H1 (cell line): ENCODE results near the gene ATP11C. TPM values are rescaled to one million over a fixed set of nuclear protein-coding genes. Genes with fewer than 3 reads are reported as not detected.

Experiments
- CTCF ChIA-PET: fragments of 300-600 bp; sonication (Branson Sonifier 250); formaldehyde crosslinking; loops from one replicate; lab custom pipeline; 2021; ENCODE audit not compliant: partially characterized antibody; lab: Charles Lee
- POLR2A ChIA-PET: fragments of 300-600 bp; sonication (Branson Sonifier 250); formaldehyde crosslinking; loops from one replicate; lab custom pipeline; 2021; ENCODE audit warnings: inconsistent platforms; ENCODE audit not compliant: partially characterized antibody; lab: Charles Lee
- DNase-seq, 2 experiments: peaks; one replicate each; pipeline versions ENCODE4 v3.0.0 to v3.0.0-alpha.2; 2010 to 2022; ENCODE audit warnings: low spot score in 2 of 2, low read depth in 1 of 2, mixed read lengths in 1 of 2
- FAIRE-seq: peaks from 2 replicates; lab custom pipeline; 2011; peaks lifted over from hg19 to GRCh38; lab: Jason Lieb, UNC
- H2AFZ ChIP-seq: 2 replicates; pipeline ENCODE4 v1.8.1; 2012; ENCODE audit warnings: low read length, inconsistent platforms
- H2AK5ac ChIP-seq: 2 replicates; pipeline ENCODE4 v1.6.1; 2013; ENCODE audit warnings: low read depth, low read length
- H2BK120ac ChIP-seq: replicated peaks from 2 replicates; pipeline ENCODE3; 2013; ENCODE audit warnings: low read depth, low read length, inconsistent platforms
- H2BK12ac ChIP-seq: 2 replicates; pipeline ENCODE4 v1.6.1; 2013; ENCODE audit warnings: low read depth, low read length
- H2BK15ac ChIP-seq: 2 replicates; pipeline ENCODE4 v1.6.1; 2013; ENCODE audit warnings: low read length
- H2BK20ac ChIP-seq: 2 replicates; pipeline ENCODE4 v1.6.1; 2013; ENCODE audit warnings: low read length
- H2BK5ac ChIP-seq: 2 replicates; pipeline ENCODE4 v1.6.1; 2013; ENCODE audit warnings: low read depth, low read length
- H3K14ac ChIP-seq: 2 replicates; pipeline ENCODE4 v1.6.1; 2013; ENCODE audit warnings: inconsistent platforms; ENCODE audit not compliant: insufficient read length
- H3K18ac ChIP-seq: 2 replicates; pipeline ENCODE4 v1.6.1; 2013; ENCODE audit warnings: low read length; ENCODE audit errors: extremely low read depth
- H3K23ac ChIP-seq: 2 replicates; pipeline ENCODE4 v1.6.1; 2013; ENCODE audit warnings: inconsistent platforms; ENCODE audit not compliant: insufficient read length
- H3K23me2 ChIP-seq: 2 replicates; pipeline ENCODE4 v1.6.1; 2013; ENCODE audit warnings: low read depth, low read length
- H3K27ac ChIP-seq: 2 replicates; pipeline ENCODE4 v1.6.1; 2011; ENCODE audit warnings: low read depth, low read length, inconsistent platforms
- H3K27me3 ChIP-seq, 4 experiments: replicated peaks in 1 of 4; 1 replicate in 1 of 4; 2 replicates in 3 of 4; pipeline versions ENCODE4 v1.6.1 to v1.8.1; 2011 to 2013; ENCODE audit warnings: low read length in 3 of 4, mild to moderate bottlenecking in 3 of 4, inconsistent platforms in 2 of 4, mixed read lengths in 2 of 4, moderate library complexity in 1 of 4; ENCODE audit not compliant: control insufficient read depth in 3 of 4, insufficient read depth in 3 of 4; ENCODE audit errors: extremely low read depth in 1 of 4
- H3K36me3 ChIP-seq, 4 experiments: 2 replicates each; pipeline versions ENCODE4 v1.6.1 to v1.8.1; 2011 to 2013; ENCODE audit warnings: mild to moderate bottlenecking in 4 of 4, low read length in 3 of 4, moderate library complexity in 2 of 4, control low read depth in 1 of 4, inconsistent platforms in 1 of 4; ENCODE audit not compliant: insufficient read depth in 4 of 4, control insufficient read depth in 2 of 4
- H3K4ac ChIP-seq: replicated peaks from 2 replicates; pipeline ENCODE3; 2013; ENCODE audit warnings: low read length, low read depth, mixed read lengths, inconsistent platforms; ENCODE audit not compliant: insufficient read length
- H3K4me1 ChIP-seq, 4 experiments: replicated peaks in 1 of 4; 1 replicate in 1 of 4; 2 replicates in 3 of 4; pipeline versions ENCODE4 v1.6.1 to v1.8.1; 2011 to 2013; ENCODE audit warnings: low read length in 3 of 4, inconsistent platforms in 2 of 4, mixed read lengths in 1 of 4; ENCODE audit not compliant: insufficient read depth in 4 of 4, control insufficient read depth in 3 of 4
- H3K4me2 ChIP-seq, 2 experiments: 2 replicates each; pipeline versions ENCODE4 v1.6.1 to v1.8.1; 2011 to 2013; ENCODE audit warnings: low read depth in 2 of 2, low read length in 2 of 2, control low read depth in 1 of 2, inconsistent platforms in 1 of 2, mild to moderate bottlenecking in 1 of 2; ENCODE audit not compliant: insufficient read depth in 1 of 2
- H3K4me3 ChIP-seq, 4 experiments: fragments of 200-600, 300-600 bp in 1 of 4; sonication (generic), shearing (Covaris generic), sonication (Bioruptor Twin) in 1 of 4; 2 replicates each; pipeline versions ENCODE4 v1.5.1 to v1.8.1; 2011 to 2016; ENCODE audit warnings: low read length in 4 of 4, low read depth in 3 of 4, control low read depth in 2 of 4, inconsistent platforms in 2 of 4, mild to moderate bottlenecking in 2 of 4, mixed read lengths in 1 of 4, moderate library complexity in 1 of 4; ENCODE audit not compliant: insufficient read depth in 2 of 4; ENCODE audit errors: extremely low read depth in 1 of 4
- H3K56ac ChIP-seq: replicated peaks from 2 replicates; pipeline ENCODE3; 2013; ENCODE audit warnings: low read depth, mild to moderate bottlenecking, mixed read lengths, low read length, inconsistent platforms; ENCODE audit not compliant: insufficient read length
- H3K79me1 ChIP-seq: 2 replicates; pipeline ENCODE4 v1.6.1; 2013; ENCODE audit warnings: low read depth, low read length, control low read depth
- H3K79me2 ChIP-seq, 2 experiments: 2 replicates each; pipeline versions ENCODE4 v1.6.1 to v1.8.1; 2012 to 2013; ENCODE audit warnings: low read length in 2 of 2, mild to moderate bottlenecking in 2 of 2, inconsistent platforms in 1 of 2; ENCODE audit not compliant: insufficient read depth in 2 of 2, control insufficient read depth in 1 of 2
- H3K9ac ChIP-seq, 4 experiments: replicated peaks in 1 of 4; 1 replicate in 1 of 4; 2 replicates in 3 of 4; pipeline versions ENCODE4 v1.6.1 to v1.8.1; 2011 to 2013; ENCODE audit warnings: low read depth in 3 of 4, low read length in 3 of 4, control low read depth in 2 of 4, mild to moderate bottlenecking in 2 of 4, moderate library complexity in 2 of 4, inconsistent platforms in 1 of 4; ENCODE audit errors: extremely low read depth in 1 of 4
- H3K9me3 ChIP-seq, 2 experiments: 2 replicates each; pipeline versions ENCODE4 v1.6.1 to v1.8.1; 2012 to 2013; ENCODE audit warnings: mild to moderate bottlenecking in 2 of 2, moderate library complexity in 2 of 2, control low read depth in 1 of 2, inconsistent platforms in 1 of 2, low read depth in 1 of 2, low read length in 1 of 2, mixed read lengths in 1 of 2; ENCODE audit not compliant: insufficient read depth in 2 of 2
- H4K20me1 ChIP-seq, 2 experiments: replicated peaks in 1 of 2; 2 replicates each; pipeline versions ENCODE3 to v1.8.1; 2011 to 2013; ENCODE audit warnings: inconsistent platforms in 2 of 2, low read length in 2 of 2, mild to moderate bottlenecking in 1 of 2; ENCODE audit not compliant: insufficient read depth in 2 of 2, control insufficient read depth in 1 of 2
- H4K5ac ChIP-seq: 2 replicates; pipeline ENCODE4 v1.6.1; 2013; ENCODE audit warnings: low read length, low read depth, mixed read lengths, inconsistent platforms; ENCODE audit not compliant: insufficient read length
- H4K8ac ChIP-seq: 2 replicates; pipeline ENCODE4 v1.8.0; 2013; ENCODE audit warnings: mild to moderate bottlenecking, moderate library complexity, low read length, inconsistent platforms; ENCODE audit not compliant: insufficient read depth; ENCODE audit errors: extremely low read depth
- H4K91ac ChIP-seq: replicated peaks from 2 replicates; pipeline ENCODE3; 2013; ENCODE audit warnings: low read length, mixed read lengths, inconsistent platforms; ENCODE audit not compliant: insufficient read length
- ATF2 ChIP-seq: IDR thresholded peaks from 2 replicates; pipeline ENCODE4 v1.6.1; 2012; ENCODE audit warnings: low read length, inconsistent platforms
- GTF2F1 ChIP-seq: IDR thresholded peaks from 2 replicates; pipeline ENCODE4 v1.6.1; 2012; ENCODE audit warnings: low read depth, low read length, improper control_type of control experiment, borderline replicate concordance
- KDM1A ChIP-seq: fragments of 200-600, 300-600 bp; sonication (generic); IDR thresholded peaks from 2 replicates; pipeline ENCODE4 v1.7.1; 2016; ENCODE audit warnings: mild to moderate bottlenecking, low read length, borderline replicate concordance
- RAD21 ChIP-seq, 2 experiments: IDR thresholded peaks in 1 of 2; conservative IDR thresholded peaks in 1 of 2; 2 replicates each; pipeline ENCODE4 v1.6.1; 2011; ENCODE audit warnings: low read depth in 2 of 2, low read length in 2 of 2, improper control_type of control experiment in 1 of 2, inconsistent platforms in 1 of 2, mild to moderate bottlenecking in 1 of 2, moderate library complexity in 1 of 2
- RFX5 ChIP-seq: IDR thresholded peaks from 2 replicates; pipeline ENCODE4 v1.6.1; 2011; ENCODE audit warnings: low read depth, low read length, improper control_type of control experiment, borderline replicate concordance
- SP4 ChIP-seq: IDR thresholded peaks from 2 replicates; pipeline ENCODE4 v1.6.1; 2012; ENCODE audit warnings: low read length, inconsistent platforms
- SRF ChIP-seq: IDR thresholded peaks from 2 replicates; pipeline ENCODE4 v1.6.1; 2011; ENCODE audit warnings: mild to moderate bottlenecking, low read depth, low read length, moderate library complexity
- TCF12 ChIP-seq: IDR thresholded peaks from 2 replicates; pipeline ENCODE4 v1.6.1; 2011; ENCODE audit warnings: low read depth, mild to moderate bottlenecking, low read length
- YY1 ChIP-seq: IDR thresholded peaks from 2 replicates; pipeline ENCODE4 v1.6.1; 2011; ENCODE audit warnings: low read depth, mild to moderate bottlenecking, low read length
- WGBS, 2 experiments: shearing (Covaris generic) in 1 of 2; methylation state at CpG; one replicate each; pipeline versions ENCODE4 v1.1.6 to v1.1.7; 2013 to 2015; ENCODE audit warnings: low lambda C conversion rate in 2 of 2, mixed read lengths in 2 of 2, inconsistent platforms in 1 of 2, low coverage in 1 of 2, missing lambda C conversion rate in 1 of 2; ENCODE audit not compliant: insufficient replicate concordance in 2 of 2, insufficient coverage in 1 of 2, insufficient read length in 1 of 2; ENCODE audit errors: extremely low coverage in 1 of 2, missing lambda C conversion rate in 1 of 2; 5-methylcytosine and 5-hydroxymethylcytosine counted together
- polyA plus RNA-seq, 7 experiments: library from polyadenylated mRNA; depleted of rRNA in 3 of 7; stranded (reverse) in 5 of 7; unstranded in 2 of 7; fragments of >200 nt in 5 of 7; fragments of 200-250 nt in 2 of 7; gene quantifications; 1 replicate in 5 of 7; 2 replicates in 1 of 7; 4 replicates in 1 of 7; pipeline versions ENCODE4 v1.2.1 to v1.2.3, GENCODE V29; 2011 to 2013; ENCODE audit warnings: missing spikeins in 2 of 7, mixed read lengths in 2 of 7
- total RNA-seq: library from RNA; stranded (reverse); fragmentation: NEBNext Ultra II Directional; extraction: Animal tissue kit (Norgen Biotek cat#: 25700); gene quantifications from 2 replicates; pipeline ENCODE4 v1.2.1, GENCODE V29; 2021
- TF ChIP-seq, protein P1 (sequence below), 3 experiments: IDR thresholded peaks; 1 replicate in 2 of 3; 2 replicates in 1 of 3; pipeline versions ENCODE4 v1.5.1 to v1.6.1; 2011; ENCODE audit warnings: low read length in 3 of 3, mild to moderate bottlenecking in 3 of 3, inconsistent platforms in 2 of 3, low read depth in 1 of 3, moderate library complexity in 1 of 3; ENCODE audit not compliant: insufficient read depth in 1 of 3; ENCODE audit errors: control extremely low read depth in 1 of 3

ATP11C gene
- total and polyA plus RNA-seq, 2 of the 8 experiments (the other 6 are each of a cell fraction or from before 2014, with no cell fraction given) = 14.7 to 52.1 TPM

DNA sequence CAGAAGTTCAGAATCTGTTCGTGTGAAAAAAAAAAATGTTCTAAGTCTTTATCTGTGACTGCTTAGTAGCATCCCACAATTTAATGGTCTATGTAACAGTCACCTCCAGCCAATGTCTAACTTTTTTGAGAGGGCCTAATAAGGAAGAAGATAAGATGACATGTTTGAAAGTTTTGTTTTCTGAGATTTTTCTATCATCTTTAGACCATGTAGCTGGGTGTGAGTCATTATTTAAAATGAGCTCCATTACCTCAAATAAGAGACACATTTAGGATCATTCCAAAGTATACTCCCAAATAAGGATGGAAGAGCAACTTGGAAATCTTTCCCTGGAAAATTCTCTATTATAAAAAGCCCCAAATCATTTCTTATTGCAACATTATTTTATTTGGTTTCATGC lies 196.7 kb downstream of the ATP11C start:
- 73% methylated on average over 1 of the region's 1 CpG; no CpG with 5 or more reads in 1 of the 2 experiments for WGBS, 2 experiments
- TF ChIP-seq SRF (no peak), SP4 (no peak), GTF2F1 (no peak), RAD21 (IDR thresholded peaks at IDR 0.05 in 1 of 2, conservative IDR thresholded peaks at IDR 0.05 in 1 of 2; ENCODE audit: low read depth in 2 of 2, low read length in 2 of 2) (no peak), ATF2 (no peak), KDM1A (no peak), RFX5 (no peak), YY1 (no peak), TCF12 (no peak)
- TF ChIP-seq, protein P1, sequence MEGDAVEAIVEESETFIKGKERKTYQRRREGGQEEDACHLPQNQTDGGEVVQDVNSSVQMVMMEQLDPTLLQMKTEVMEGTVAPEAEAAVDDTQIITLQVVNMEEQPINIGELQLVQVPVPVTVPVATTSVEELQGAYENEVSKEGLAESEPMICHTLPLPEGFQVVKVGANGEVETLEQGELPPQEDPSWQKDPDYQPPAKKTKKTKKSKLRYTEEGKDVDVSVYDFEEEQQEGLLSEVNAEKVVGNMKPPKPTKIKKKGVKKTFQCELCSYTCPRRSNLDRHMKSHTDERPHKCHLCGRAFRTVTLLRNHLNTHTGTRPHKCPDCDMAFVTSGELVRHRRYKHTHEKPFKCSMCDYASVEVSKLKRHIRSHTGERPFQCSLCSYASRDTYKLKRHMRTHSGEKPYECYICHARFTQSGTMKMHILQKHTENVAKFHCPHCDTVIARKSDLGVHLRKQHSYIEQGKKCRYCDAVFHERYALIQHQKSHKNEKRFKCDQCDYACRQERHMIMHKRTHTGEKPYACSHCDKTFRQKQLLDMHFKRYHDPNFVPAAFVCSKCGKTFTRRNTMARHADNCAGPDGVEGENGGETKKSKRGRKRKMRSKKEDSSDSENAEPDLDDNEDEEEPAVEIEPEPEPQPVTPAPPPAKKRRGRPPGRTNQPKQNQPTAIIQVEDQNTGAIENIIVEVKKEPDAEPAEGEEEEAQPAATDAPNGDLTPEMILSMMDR (IDR thresholded peaks at IDR 0.05; ENCODE audit: control extremely low read depth in 1 of 3, insufficient read depth in 1 of 3, low read depth in 1 of 3, low read length in 3 of 3) = no peak

More for the DNA sequence above, 196.7 kb downstream of the ATP11C start:
- no peaks in the 10 kb centered on the region for H3K79me1 ChIP-seq
- H3K27ac ChIP-seq = no peak overlapping the region
- H3K9ac ChIP-seq = no peak overlapping the region
- no peaks in the 10 kb centered on the region for H3K27me3 ChIP-seq
- no peaks in the 10 kb centered on the region for H3K9me3 ChIP-seq
- no peak overlapping the region for H3K18ac ChIP-seq
- H2BK120ac ChIP-seq = no peak overlapping the region
- no peak overlapping the region for H2BK20ac ChIP-seq
- H3K4me3 ChIP-seq = no peak overlapping the region
- H4K8ac ChIP-seq = no peak overlapping the region
- H3K36me3 ChIP-seq = peaks cover 0 to 3% (median under 1%) of the 10 kb centered on the region in 4 experiments; a peak in 2 of 8 replicates
- no peaks in the 10 kb centered on the region for H3K23me2 ChIP-seq
- H3K4me1 ChIP-seq = no peaks in the 10 kb centered on the region
- H2BK15ac ChIP-seq = no peak overlapping the region
- DNase-seq = no peak
- no peaks in the 10 kb centered on the region for H3K79me2 ChIP-seq
- no peak overlapping the region for H3K4ac ChIP-seq
- H2BK5ac ChIP-seq = no peak overlapping the region
- no peak for FAIRE-seq
- H3K56ac ChIP-seq = no peak overlapping the region
- H3K14ac ChIP-seq = no peak overlapping the region
- H4K20me1 ChIP-seq = no peaks in the 10 kb centered on the region
- ChIA-PET POLR2A (no interaction called here), CTCF (no interaction called here)
- H4K5ac ChIP-seq = no peak overlapping the region
- no peak overlapping the region for H3K4me2 ChIP-seq
- no peak overlapping the region for H3K23ac ChIP-seq
- H2BK12ac ChIP-seq = no peak overlapping the region
- no peak overlapping the region for H4K91ac ChIP-seq
- H2AFZ ChIP-seq = no peak overlapping the region
- H2AK5ac ChIP-seq = no peak overlapping the region
